Measurements from ENCODE around the gene NYAP2. TPM values are rescaled to one million over a fixed set of nuclear protein-coding genes. Genes with fewer than 3 reads are reported as not detected.

The NYAP2 gene
- total RNA-seq, 4 donors from 2014 or later = 0.09 to 0.61 (median 0.18) TPM; not detected in 1

DNA sequence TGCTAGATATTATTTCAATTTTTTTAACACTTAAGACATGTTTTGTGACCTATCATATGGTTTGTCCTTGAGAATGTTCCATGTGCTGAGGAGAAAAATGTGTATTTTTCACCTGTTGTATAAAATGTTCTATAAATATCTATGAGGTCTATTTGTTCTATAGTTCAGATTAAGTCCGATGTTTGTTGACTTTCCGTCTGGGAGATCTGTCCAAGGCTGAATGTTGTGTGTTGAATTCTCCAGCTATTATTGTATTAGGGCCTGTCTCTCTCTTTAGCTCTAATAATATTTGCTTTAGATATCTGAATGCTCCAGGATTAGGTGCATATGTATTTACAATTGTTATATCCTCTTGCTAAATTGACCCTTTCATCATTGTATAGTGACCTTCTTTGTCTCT is 144.1 kb downstream of the NYAP2 start:
- DNase-seq = no peak
- H3K27ac ChIP-seq = no peak overlapping the region
- TF ChIP-seq, protein P1, sequence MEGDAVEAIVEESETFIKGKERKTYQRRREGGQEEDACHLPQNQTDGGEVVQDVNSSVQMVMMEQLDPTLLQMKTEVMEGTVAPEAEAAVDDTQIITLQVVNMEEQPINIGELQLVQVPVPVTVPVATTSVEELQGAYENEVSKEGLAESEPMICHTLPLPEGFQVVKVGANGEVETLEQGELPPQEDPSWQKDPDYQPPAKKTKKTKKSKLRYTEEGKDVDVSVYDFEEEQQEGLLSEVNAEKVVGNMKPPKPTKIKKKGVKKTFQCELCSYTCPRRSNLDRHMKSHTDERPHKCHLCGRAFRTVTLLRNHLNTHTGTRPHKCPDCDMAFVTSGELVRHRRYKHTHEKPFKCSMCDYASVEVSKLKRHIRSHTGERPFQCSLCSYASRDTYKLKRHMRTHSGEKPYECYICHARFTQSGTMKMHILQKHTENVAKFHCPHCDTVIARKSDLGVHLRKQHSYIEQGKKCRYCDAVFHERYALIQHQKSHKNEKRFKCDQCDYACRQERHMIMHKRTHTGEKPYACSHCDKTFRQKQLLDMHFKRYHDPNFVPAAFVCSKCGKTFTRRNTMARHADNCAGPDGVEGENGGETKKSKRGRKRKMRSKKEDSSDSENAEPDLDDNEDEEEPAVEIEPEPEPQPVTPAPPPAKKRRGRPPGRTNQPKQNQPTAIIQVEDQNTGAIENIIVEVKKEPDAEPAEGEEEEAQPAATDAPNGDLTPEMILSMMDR (IDR thresholded peaks at IDR 0.05) = no peak
- TF ChIP-seq POLR2A (IDR thresholded peaks at IDR 0.05) = no peak
- no peaks in the 10 kb centered on the region for H3K36me3 ChIP-seq
- no peaks in the 10 kb centered on the region for H3K4me1 ChIP-seq
- H3K9me3 ChIP-seq = no peaks in the 10 kb centered on the region
- no peaks in the 10 kb centered on the region for H3K27me3 ChIP-seq
- intact Hi-C loops (cut with DNase I) = no loop called here
- H3K4me3 ChIP-seq = no peak overlapping the region
- 33 to 58% methylated on average over 2 of the region's 2 CpGs for WGBS, 2 donors

DNA sequence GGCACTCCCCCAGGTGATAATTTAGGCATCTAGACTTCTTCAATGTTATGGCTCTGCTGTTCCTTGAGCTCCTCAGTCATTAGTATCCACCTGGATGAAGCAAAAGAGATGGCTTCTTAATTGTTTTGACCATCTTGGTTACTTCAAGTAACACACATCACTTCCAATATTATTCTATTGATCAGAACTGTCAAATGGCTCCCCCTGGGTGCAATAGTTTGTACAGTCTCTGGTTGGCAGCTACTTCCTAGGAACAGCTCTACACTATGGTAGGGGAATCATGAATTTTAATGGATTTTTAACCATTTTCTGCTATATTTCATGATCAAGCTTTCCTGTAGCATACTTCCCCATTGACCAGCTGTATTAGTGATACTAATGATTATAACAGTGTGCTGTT is 157.0 kb downstream of the NYAP2 start:
- Histone ChIP-seq H3K4me1 (no peaks in the 10 kb centered on the region), H3K27me3 (no peaks in the 10 kb centered on the region), H3K9me3 (no peaks in the 10 kb centered on the region), H3K27ac (no peak overlapping the region), H3K36me3 (no peaks in the 10 kb centered on the region), H3K4me3 (no peak overlapping the region)
- intact Hi-C loops (cut with DNase I) = no loop called here
- TF ChIP-seq POLR2A (IDR thresholded peaks at IDR 0.05) = no peak
- TF ChIP-seq, protein P1 (IDR thresholded peaks at IDR 0.05) = no peak
- no peak for DNase-seq

DNA sequence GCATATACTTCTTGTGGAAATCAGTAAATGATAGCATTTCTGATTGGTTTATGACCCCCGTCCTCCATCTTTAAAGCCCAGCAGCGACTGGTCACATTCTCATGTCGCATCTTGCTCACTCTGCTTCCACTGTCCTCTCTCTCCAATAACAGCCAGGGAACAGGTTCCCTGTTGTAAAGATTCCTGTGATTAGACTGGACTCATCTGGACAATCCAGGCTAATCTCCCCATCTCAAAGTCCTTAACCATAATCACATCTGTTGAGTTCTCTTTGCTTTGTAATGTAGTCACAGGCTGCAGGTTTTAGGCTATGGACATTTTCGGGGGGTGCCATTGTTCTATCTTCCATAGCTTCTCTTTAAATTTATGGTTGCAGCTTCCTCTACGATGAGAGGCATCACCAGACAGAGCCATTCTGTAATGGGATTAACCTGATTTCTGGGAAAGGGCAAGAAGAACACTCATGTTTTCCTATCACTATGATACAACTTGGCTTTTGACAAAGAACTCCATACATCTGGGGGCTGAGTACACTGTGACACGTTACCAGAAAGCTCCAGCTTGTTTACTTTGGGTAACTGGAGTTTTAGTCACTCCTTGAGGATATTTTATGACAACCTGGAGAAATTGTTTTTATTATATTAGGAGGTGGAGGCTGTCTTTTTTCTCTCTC is 159.0 kb downstream of the NYAP2 start:
- WGBS, 2 donors = 59 to 61% methylated on average over 6 of the region's 6 CpGs
- H3K27ac ChIP-seq = no peak overlapping the region
- no peaks in the 10 kb centered on the region for H3K9me3 ChIP-seq
- TF ChIP-seq POLR2A (IDR thresholded peaks at IDR 0.05) = no peak
- TF ChIP-seq, protein P1 (IDR thresholded peaks at IDR 0.05) = no peak
- no peaks in the 10 kb centered on the region for H3K36me3 ChIP-seq
- no peak for DNase-seq
- H3K4me3 ChIP-seq = no peak overlapping the region
- intact Hi-C loops (cut with DNase I) = no loop called here
- H3K27me3 ChIP-seq = no peaks in the 10 kb centered on the region
- H3K4me1 ChIP-seq = no peaks in the 10 kb centered on the region

DNA sequence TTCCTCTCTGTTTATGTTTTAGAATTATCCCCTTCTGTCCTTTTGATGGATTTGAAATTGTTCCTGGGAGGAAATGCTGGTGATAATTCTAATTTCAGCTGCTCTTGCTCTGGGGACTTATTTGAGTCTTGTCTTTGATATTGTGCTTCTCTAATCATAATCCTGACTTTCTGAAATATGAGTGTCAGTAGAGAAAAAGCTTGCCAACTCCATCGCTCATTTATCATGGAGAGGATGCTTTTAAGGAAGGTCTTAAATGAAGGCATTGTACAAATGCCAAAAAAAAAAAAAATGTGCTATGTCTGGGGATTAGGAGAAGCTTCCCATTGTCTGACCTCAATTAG is 159.5 kb downstream of the NYAP2 start:
- H3K36me3 ChIP-seq = no peaks in the 10 kb centered on the region
- intact Hi-C loops (cut with DNase I) = no loop called here
- no peaks in the 10 kb centered on the region for H3K9me3 ChIP-seq
- no peak overlapping the region for H3K4me3 ChIP-seq
- no peaks in the 10 kb centered on the region for H3K27me3 ChIP-seq
- TF ChIP-seq POLR2A (IDR thresholded peaks at IDR 0.05) = no peak
- TF ChIP-seq, protein P1 (IDR thresholded peaks at IDR 0.05) = no peak
- no peaks in the 10 kb centered on the region for H3K4me1 ChIP-seq
- no peak for DNase-seq
- H3K27ac ChIP-seq = no peak overlapping the region
- WGBS, 2 donors = 53 to 67% methylated on average over 1 of the region's 1 CpG

DNA sequence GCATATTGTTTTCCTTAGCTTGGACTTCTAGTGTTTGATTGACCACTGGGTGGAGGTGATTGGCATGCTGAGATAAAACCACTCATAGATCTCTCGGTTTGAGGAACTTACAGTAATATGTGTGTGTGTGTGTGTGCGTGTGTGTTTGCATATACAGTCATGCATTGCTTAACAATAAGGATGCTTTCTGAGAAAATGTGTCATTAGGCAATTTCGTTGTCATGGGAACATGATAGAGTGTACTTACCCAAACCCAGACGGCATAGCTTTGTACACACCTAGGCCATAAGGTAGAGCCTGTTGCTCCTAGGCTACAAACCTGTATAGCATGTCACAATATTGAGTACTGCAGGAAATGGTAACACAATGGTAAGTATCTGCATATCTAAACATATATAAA is 167.3 kb downstream of the NYAP2 start:
- Histone ChIP-seq H3K27me3 (no peaks in the 10 kb centered on the region), H3K4me3 (no peak overlapping the region), H3K36me3 (no peaks in the 10 kb centered on the region), H3K9me3 (no peaks in the 10 kb centered on the region), H3K4me1 (no peaks in the 10 kb centered on the region), H3K27ac (no peak overlapping the region)
- 49 to 58% methylated on average over 4 of the region's 4 CpGs for WGBS, 2 donors
- TF ChIP-seq POLR2A (IDR thresholded peaks at IDR 0.05) = no peak
- TF ChIP-seq, protein P1 (IDR thresholded peaks at IDR 0.05) = no peak
- intact Hi-C loops (cut with DNase I) = no loop called here
- DNase-seq = no peak
